HL-60 (cell line): ENCODE data around the gene SOBP.

Experiments
- DNase-seq, 2 experiments: peaks; one replicate each; pipeline ENCODE4 v3.0.0-alpha.2; 2010 to 2020; ENCODE audit warnings: low read depth in 1 of 2, low spot score in 1 of 2
- H3K27ac ChIP-seq: fragments of 250-450 bp; sonication (Bioruptor Pico); replicated peaks from 2 replicates; pipeline ENCODE4 v1.5.1; 2020; ENCODE audit warnings: mild to moderate bottlenecking, moderate library complexity
- H3K27me3 ChIP-seq: fragments of 250-450 bp; sonication (Bioruptor Pico); 2 replicates; pipeline ENCODE4 v1.5.1; 2021; ENCODE audit warnings: mild to moderate bottlenecking, moderate library complexity; ENCODE audit not compliant: insufficient read depth, poor library complexity, severe bottlenecking
- H3K4me3 ChIP-seq: replicated peaks from 2 replicates; pipeline ENCODE4 v1.5.1; 2011; ENCODE audit warnings: mild to moderate bottlenecking, control low read depth, low read length; ENCODE audit not compliant: insufficient read depth
- GABPA ChIP-seq: IDR thresholded peaks from 2 replicates; pipeline ENCODE4 v1.6.1; 2012; ENCODE audit warnings: low read depth
- POLR2AphosphoS5 ChIP-seq: IDR thresholded peaks from 2 replicates; pipeline ENCODE4 v1.6.1; 2012; ENCODE audit warnings: low read depth
- SPI1 ChIP-seq: IDR thresholded peaks from 2 replicates; pipeline ENCODE4 v1.6.1; 2012; ENCODE audit warnings: low read depth, mild to moderate bottlenecking, borderline replicate concordance
- TF ChIP-seq, protein P1 (sequence below): IDR thresholded peaks from one replicate; pipeline ENCODE4 v1.5.1; 2011; ENCODE audit warnings: low read length, control low read depth, inconsistent platforms; ENCODE audit not compliant: insufficient read depth
- TF ChIP-seq, protein P2 (sequence below): IDR thresholded peaks from 2 replicates; pipeline ENCODE4 v1.6.1; 2012; ENCODE audit warnings: low read depth; ENCODE audit not compliant: insufficient replicate concordance

The SOBP gene

DNA sequence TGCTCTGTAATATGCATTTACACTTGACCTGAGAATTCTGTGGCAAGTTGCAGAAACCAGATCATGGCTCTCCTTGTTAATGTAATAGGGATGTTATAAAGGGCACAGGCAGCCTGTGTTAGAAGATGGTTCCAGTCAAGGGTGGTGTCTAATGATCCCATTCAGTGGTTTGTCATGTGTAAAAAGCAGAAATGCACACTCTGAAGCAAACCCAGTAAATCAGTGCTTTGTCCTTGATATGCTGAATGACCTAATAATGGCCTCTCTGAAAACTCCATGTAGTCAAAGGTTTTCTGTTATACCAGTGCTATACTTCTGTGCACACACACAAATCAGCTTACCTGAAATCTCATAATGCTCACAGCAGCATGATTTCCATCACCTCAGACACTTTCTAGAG lies 66.2 kb downstream of the SOBP start:
- Histone ChIP-seq H3K27ac (no peak overlapping the region), H3K4me3 (no peak overlapping the region), H3K27me3 (peaks cover 4% of the 10 kb centered on the region)
- TF ChIP-seq, protein P1, sequence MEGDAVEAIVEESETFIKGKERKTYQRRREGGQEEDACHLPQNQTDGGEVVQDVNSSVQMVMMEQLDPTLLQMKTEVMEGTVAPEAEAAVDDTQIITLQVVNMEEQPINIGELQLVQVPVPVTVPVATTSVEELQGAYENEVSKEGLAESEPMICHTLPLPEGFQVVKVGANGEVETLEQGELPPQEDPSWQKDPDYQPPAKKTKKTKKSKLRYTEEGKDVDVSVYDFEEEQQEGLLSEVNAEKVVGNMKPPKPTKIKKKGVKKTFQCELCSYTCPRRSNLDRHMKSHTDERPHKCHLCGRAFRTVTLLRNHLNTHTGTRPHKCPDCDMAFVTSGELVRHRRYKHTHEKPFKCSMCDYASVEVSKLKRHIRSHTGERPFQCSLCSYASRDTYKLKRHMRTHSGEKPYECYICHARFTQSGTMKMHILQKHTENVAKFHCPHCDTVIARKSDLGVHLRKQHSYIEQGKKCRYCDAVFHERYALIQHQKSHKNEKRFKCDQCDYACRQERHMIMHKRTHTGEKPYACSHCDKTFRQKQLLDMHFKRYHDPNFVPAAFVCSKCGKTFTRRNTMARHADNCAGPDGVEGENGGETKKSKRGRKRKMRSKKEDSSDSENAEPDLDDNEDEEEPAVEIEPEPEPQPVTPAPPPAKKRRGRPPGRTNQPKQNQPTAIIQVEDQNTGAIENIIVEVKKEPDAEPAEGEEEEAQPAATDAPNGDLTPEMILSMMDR, result no peak
- TF ChIP-seq POLR2AphosphoS5, result no peak
- TF ChIP-seq SPI1, result no peak
- TF ChIP-seq, protein P2, sequence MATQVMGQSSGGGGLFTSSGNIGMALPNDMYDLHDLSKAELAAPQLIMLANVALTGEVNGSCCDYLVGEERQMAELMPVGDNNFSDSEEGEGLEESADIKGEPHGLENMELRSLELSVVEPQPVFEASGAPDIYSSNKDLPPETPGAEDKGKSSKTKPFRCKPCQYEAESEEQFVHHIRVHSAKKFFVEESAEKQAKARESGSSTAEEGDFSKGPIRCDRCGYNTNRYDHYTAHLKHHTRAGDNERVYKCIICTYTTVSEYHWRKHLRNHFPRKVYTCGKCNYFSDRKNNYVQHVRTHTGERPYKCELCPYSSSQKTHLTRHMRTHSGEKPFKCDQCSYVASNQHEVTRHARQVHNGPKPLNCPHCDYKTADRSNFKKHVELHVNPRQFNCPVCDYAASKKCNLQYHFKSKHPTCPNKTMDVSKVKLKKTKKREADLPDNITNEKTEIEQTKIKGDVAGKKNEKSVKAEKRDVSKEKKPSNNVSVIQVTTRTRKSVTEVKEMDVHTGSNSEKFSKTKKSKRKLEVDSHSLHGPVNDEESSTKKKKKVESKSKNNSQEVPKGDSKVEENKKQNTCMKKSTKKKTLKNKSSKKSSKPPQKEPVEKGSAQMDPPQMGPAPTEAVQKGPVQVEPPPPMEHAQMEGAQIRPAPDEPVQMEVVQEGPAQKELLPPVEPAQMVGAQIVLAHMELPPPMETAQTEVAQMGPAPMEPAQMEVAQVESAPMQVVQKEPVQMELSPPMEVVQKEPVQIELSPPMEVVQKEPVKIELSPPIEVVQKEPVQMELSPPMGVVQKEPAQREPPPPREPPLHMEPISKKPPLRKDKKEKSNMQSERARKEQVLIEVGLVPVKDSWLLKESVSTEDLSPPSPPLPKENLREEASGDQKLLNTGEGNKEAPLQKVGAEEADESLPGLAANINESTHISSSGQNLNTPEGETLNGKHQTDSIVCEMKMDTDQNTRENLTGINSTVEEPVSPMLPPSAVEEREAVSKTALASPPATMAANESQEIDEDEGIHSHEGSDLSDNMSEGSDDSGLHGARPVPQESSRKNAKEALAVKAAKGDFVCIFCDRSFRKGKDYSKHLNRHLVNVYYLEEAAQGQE, result no peak
- no peak for TF ChIP-seq GABPA
- DNase-seq, result no peak

GRCh38 chr6:107557698-107558097 lies 67.8 kb downstream of the SOBP start:
- Histone ChIP-seq H3K27me3 (peaks cover 10% of the 10 kb centered on the region), H3K4me3 (no peak overlapping the region), H3K27ac (no peak overlapping the region)
- TF ChIP-seq POLR2AphosphoS5, result no peak
- no peak for DNase-seq

- H3K27ac ChIP-seq, result no peak overlapping the region
- TF ChIP-seq, protein P2, result no peak
- TF ChIP-seq, protein P1, result no peak
- TF ChIP-seq SPI1, result no peak
- no peak for TF ChIP-seq GABPA
- TF ChIP-seq POLR2AphosphoS5, result no peak
- no peak overlapping the region for H3K4me3 ChIP-seq
- no peak for DNase-seq
- peaks cover 11% of the 10 kb centered on the region for H3K27me3 ChIP-seq
Observed at GRCh38 chr6:107560657-107561056, 70.7 kb downstream of the SOBP start.

GRCh38 chr6:107561306-107561705 lies 71.4 kb downstream of the SOBP start:
- no peak overlapping the region for H3K27ac ChIP-seq
- peaks cover 11% of the 10 kb centered on the region for H3K27me3 ChIP-seq
- TF ChIP-seq, protein P2, result no peak
- TF ChIP-seq GABPA (no peak), POLR2AphosphoS5 (no peak), SPI1 (no peak)
- TF ChIP-seq, protein P1, result no peak
- no peak for DNase-seq
- no peak overlapping the region for H3K4me3 ChIP-seq
